Measurements from ENCODE around the gene SDK1.

The SDK1 gene

DNA sequence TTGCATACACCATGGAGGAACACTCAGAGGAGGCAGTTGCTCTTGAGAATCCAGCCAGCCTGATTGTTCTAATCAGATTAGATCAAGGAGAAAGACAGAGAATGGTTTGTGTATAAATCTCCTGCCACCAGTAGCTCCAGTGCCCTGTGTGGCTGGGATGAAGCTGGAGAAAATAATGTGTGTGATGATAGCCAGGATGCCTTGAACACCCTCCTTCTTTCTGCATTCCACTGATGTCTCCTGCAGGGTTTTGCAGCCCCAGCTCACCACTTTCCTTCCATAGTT lies 766.4 kb downstream of the SDK1 start:
- DNase-seq (ENCODE audit: low read depth): no peak

DNA sequence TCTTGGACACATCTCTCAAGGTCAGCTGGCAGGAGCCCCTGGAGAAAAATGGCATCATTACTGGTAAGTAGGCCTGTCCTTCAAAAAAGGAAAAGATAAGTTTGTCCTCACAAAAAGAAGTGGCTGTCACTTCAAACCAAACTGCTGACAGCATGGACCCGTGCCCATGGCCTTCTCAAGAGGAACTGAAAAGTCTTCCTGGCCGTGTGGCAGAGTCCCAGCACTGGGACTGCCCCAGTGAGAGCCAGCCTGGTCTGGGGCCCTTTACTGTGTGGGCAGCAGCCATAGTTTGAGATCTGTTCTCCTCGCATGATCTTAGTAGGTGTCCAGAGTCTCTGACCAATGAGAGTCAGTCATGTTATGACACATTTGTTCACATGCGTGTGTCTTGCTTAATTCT lies 766.8 kb downstream of the SDK1 start:
- TF ChIP-seq, protein P1, sequence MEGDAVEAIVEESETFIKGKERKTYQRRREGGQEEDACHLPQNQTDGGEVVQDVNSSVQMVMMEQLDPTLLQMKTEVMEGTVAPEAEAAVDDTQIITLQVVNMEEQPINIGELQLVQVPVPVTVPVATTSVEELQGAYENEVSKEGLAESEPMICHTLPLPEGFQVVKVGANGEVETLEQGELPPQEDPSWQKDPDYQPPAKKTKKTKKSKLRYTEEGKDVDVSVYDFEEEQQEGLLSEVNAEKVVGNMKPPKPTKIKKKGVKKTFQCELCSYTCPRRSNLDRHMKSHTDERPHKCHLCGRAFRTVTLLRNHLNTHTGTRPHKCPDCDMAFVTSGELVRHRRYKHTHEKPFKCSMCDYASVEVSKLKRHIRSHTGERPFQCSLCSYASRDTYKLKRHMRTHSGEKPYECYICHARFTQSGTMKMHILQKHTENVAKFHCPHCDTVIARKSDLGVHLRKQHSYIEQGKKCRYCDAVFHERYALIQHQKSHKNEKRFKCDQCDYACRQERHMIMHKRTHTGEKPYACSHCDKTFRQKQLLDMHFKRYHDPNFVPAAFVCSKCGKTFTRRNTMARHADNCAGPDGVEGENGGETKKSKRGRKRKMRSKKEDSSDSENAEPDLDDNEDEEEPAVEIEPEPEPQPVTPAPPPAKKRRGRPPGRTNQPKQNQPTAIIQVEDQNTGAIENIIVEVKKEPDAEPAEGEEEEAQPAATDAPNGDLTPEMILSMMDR (IDR thresholded peaks at IDR 0.05; ENCODE audit: insufficient read depth, low read depth, low read length, missing control alignments): no peak
- no peak overlapping the region for H3K4me3 ChIP-seq (ENCODE audit: low read depth, low read length)
- DNase-seq (ENCODE audit: low read depth): no peak

More for the DNA sequence above, 766.4 kb downstream of the SDK1 start:
- TF ChIP-seq, protein P1 (IDR thresholded peaks at IDR 0.05; ENCODE audit: insufficient read depth, low read depth, low read length, missing control alignments): no peak
- no peak overlapping the region for H3K4me3 ChIP-seq (ENCODE audit: low read depth, low read length)

DNA sequence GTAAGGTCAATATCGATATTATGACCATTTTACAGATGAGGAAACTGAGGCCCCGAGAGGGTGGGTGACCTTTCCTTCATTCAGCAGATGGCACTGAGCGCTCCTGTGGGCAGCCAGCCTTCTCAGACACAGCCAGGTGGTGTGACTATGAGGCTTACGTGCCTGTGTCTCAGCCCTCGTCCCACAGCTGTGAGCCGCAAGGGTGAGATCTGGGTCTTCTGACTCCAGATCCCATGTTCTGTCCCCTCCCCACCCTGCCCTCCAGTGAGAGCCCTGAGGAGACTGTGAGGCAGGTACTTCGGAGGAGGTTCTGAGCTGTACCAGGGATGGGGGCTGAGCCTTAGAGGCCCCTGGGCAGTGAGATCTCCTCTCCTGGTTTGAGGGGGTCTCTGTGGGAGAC lies 767.2 kb downstream of the SDK1 start:
- TF ChIP-seq, protein P1 (IDR thresholded peaks at IDR 0.05; ENCODE audit: insufficient read depth, low read depth, low read length, missing control alignments): no peak
- no peak overlapping the region for H3K4me3 ChIP-seq (ENCODE audit: low read depth, low read length)
- DNase-seq (ENCODE audit: low read depth): no peak

DNA sequence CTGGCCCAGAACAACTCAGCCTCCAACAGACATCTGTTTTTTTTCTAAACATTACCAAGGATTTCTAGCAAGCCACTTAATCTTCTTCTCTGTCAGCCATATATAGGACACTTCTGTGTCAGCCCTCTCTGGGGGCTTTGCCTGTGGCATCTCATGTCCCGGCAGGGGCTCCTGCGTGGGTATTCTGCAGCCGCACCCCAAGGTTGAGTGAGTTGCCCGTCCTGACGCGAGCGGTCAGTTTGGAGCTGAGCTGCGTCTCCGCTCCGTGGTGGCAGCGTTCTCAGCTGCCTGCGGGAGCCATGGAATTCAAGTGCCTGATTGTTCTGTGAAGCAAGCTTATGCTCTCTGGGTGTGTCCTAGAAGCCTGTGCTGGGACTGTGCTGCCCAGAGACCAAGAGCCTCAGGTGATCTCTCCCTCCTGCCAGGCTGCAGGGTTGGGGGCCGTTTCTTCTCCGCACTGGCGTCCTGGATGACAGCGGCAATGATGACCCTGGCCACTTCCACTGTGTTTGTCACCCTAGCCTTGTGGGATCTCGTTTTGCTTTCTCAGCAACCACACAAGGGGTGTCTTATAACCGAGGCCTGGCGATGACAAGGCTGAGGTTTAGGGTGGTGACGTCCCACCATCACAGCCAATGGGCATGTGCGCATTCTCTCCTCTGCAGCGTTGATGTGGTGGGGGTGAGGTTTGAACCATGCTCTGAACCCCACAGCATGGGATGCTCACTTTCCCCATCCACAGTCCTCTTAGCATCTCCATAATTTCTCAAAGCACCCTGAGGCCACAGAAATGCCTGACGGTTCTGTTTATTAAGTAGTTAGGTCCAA lies 768.4 kb downstream of the SDK1 start:
- no peak overlapping the region for H3K4me3 ChIP-seq (ENCODE audit: low read depth, low read length)
- DNase-seq (ENCODE audit: low read depth): no peak
- TF ChIP-seq, protein P1 (IDR thresholded peaks at IDR 0.05; ENCODE audit: insufficient read depth, low read depth, low read length, missing control alignments): no peak

DNA sequence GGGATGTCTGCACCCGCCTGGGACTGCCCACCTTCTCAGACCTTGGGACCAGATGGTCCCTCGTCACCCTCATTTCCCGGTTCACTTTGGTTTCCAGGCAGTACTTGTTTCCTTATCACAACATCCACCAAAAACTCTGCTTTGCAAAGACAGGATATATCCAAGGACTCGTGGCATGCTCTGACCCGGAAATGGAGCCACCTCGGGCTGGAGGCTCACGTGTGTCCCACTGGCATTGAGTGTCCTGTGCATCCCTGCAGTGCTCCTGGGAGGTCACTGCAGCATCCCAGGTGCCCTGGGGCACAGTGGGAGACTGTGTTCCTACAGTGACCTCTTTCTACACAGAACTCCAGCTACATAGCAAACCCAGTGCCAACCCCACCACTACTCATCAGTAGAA lies 769.2 kb downstream of the SDK1 start:
- DNase-seq (ENCODE audit: low read depth): no peak
- H3K4me3 ChIP-seq (ENCODE audit: low read depth, low read length): no peak overlapping the region
- TF ChIP-seq, protein P1 (IDR thresholded peaks at IDR 0.05; ENCODE audit: insufficient read depth, low read depth, low read length, missing control alignments): no peak

DNA sequence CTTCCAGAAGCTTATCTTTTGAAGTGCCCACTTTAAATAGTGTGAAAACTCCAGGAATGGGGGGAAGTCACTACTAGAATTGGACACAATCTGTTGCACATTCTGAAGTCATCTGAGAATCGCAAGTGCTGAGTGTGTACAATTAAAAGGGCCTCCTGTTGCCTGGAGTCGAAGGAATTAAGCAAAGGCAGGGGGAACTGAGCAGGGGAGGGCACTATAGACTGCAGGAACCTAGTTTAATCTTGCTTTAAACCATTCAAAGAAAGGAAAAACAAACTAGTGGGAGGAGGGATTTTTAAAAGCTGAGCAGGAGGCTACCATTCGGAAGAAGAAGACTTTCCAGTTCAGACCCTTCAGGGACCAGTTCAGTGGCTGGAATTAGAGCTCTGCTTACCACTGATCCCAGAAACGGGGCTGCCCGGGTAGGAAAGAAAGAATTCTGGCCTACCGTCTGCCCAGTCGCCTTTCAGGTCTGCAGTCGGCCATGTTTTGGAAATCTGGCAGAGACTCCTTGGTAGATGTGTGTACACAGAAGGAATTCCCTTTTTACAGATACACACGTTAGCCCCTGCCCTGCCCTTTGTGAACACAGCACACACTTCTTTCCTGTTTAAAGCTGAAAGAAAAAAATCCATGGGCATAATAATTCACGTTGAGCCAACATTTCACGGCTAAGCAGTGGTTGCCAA lies 770.5 kb downstream of the SDK1 start:
- TF ChIP-seq, protein P1 (IDR thresholded peaks at IDR 0.05; ENCODE audit: insufficient read depth, low read depth, low read length, missing control alignments): no peak
- no peak overlapping the region for H3K4me3 ChIP-seq (ENCODE audit: low read depth, low read length)
- no peak for DNase-seq (ENCODE audit: low read depth)
